Right ventricle myocardium inferior (tissue), 1 donor: ENCODE data around the gene MGLL. TPM values are rescaled to one million over a fixed set of nuclear protein-coding genes. Genes with fewer than 3 reads are reported as not detected.

Experiments
- ATAC-seq: fragments of 200-7000 bp; cut with Tn5 transposase; one replicate; pipeline ENCODE4 v1.9.1; 2020; ENCODE audit warnings: mild to moderate bottlenecking, moderate library complexity
- DNase-seq: peaks from one replicate; pipeline ENCODE4 v3.0.0; 2021; ENCODE audit errors: missing footprints
- intact Hi-C: fragments of 100-400 bp; cut with DNase I; formaldehyde crosslinking; loops from one replicate; pipeline ENCODE4 v1.11.0; 2022
- total RNA-seq: library from RNA; stranded (reverse); fragmentation: NEBNext Ultra II Directional; extraction: Animal tissue kit (Norgen Biotek cat#: 25700); gene quantifications from one replicate; pipeline ENCODE4 v1.2.1, GENCODE V29; 2021
- donor health status: DM: no; HTN: yes; CAD: no; lungs with severe emphysema.

MGLL gene
- total RNA-seq, 1 donor from 2014 or later, result 74.1 TPM

DNA sequence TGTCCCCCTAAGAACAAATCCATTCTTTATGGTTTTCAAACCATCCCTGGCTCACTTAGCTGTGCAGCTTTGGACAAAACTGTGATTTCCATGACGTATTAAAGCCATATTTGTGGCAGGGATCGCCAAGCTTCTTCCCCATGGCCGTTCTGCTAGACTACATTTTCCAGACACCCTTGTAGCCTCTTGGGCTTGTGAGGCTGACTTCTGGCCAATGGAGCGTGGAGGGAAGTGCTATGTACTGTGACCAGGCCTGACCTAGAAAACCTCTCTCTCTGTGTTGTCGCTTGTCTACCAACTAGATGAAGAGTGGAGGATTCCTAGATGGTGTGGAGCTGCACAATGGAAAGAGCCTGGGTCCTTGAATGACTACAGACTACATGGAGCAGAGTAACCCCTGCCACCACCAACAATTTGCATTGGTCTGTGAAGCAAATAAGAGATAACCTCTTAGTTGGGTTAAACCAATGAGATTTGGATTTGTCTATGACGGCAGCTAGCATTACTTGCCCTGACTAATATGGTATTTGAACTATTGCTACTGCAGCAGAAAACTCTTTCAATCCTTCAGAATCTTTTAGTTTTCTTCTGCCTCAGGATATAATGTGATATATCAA lies 22.1 kb upstream of the MGLL start:
- intact Hi-C loops, result no loop called here
- DNase-seq, result no peak
- no peak for ATAC-seq

DNA sequence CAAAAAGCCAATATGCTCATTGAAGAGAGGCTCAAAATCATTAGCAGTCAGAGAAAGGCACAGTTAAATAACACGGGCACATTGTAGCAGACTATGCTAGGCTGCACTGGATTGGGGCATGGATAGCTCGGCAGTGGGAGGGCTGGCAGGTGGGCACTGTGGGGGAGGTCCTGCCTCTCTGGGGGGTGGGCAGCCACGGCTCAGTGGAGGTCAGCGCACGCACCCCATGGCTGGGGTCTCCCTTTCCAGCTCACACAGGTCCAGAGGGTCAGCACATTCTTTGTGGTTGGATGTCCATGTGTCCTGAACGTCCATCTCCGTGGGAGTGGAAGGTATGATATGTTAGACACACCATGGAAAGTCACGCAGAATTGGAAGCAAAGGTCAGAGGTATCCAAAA lies 18.4 kb upstream of the MGLL start:
- intact Hi-C loops, result no loop called here
- ATAC-seq (no peak), DNase-seq (no peak)

DNA sequence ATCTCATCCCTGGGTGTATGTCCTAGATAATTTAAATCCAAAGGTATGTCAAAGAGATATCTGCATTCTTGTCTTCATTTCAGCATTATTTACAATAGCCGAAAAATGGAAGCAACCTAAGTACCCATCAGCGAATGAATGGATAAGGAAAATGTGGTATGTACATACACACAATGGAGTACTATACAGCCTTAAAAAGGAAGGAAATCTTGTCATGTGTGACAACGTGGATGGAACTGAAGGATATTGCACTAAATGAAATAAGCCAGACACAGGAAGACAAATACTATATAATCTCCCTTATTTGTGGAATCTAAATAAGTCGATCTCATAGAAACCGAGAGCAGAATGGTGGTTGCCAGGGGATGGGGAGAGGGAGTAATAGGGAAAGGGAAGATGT lies 16.8 kb upstream of the MGLL start:
- intact Hi-C loops, result no loop called here

DNA sequence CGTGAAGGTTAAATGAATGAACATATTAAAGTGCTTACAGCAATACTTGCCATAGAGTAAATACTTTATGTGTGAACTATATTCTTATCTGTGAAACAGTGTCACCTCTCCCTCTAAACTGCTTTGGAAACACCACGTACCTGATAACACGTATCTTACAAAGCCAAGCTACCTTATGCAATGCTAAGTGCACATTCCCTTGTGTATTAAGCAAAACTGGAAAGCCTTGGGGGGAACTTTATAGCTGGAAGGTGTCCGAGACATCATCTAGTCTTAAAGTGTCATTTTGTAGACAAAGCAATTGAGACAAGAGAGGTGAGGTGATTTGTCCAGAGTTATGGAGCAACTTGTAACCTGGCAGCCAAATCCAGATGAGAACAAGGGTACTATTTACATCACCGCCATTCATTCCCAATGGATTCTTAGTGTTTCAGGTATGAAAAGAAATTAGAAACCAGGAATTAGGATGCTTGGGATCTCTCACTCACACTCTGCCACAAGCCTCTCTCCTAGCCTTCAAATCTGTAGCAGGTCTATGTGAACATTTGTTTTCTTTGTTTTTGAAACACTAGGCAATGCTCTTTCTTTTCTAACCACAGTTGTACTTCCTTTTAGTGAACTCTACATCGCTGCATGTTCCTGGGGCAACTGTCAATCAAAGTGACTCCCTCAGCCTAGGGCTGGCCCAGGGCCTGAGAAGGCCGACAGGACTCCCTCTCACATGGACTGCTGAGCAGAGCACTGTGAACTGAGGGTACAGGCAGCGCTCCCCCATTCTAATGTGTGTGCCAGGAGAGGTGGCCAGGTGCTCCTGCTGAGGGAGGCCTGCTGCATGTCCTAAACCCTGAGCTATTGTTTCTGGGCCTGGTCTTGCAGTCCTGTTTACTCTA lies 13.9 kb upstream of the MGLL start:
- ATAC-seq (no peak), DNase-seq (no peak)
- intact Hi-C loops, result no loop called here

More for the DNA sequence above, 16.8 kb upstream of the MGLL start:
- no peak for DNase-seq
- no peak for ATAC-seq

DNA sequence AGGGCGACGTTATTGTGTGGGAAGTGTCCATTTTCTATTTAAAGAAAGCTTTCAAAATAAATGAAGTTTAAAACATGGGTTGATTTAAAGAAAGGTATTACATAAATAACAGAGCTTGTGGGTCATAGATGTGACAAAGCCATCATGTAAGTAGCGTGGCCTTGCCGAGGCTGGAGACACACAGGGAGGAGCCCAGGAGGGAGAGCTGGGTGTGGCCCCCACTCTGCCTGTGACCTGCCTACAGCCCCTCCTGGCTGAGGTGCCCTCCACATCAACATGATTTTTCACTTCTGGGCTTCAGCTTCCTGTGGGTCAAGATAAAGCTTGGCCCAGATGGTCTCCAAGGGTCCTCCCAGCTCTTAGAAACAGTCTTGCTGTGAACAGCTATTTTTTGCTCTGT lies 12.5 kb upstream of the MGLL start:
- no peak for ATAC-seq
- intact Hi-C loops, result loop anchor here (5.0 kb wide), 1 partner anchor 257 kb away; no protein-coding TSS in a partner anchor
- DNase-seq, result no peak

DNA sequence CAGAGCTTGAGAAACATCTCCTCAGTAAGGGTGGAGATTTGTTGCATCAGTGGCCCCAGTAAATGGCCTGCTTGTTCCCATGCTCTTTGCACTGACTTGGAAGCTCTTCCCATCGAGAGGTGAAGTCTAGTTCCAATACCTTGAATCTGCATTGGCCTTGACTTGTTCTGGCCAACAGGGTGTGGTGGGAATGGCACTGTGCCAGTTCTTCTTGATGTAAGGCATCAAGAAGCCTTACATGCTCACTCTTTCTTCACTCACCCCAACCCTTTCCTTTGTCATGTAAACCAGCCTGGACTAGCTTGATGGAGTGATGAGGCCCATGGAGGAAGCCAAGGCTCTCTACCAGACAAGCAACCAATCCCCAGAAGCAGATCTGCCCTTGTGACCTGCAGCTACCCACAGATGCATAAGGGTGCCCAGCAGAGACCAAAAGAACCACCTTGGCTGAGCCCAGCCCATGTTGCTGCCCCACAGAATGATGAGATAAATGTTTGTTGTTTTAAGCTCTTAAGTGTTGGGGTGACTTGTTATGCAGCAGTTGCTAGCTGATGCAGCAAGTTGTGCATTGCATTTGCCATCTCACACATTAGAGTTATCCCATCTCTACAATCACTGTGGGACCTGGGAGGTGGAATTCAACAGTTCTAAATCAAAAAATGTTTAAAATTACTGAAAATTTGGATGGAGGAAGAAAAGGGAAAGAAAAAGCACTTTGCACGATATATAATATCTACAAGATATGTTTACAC lies 11.1 kb upstream of the MGLL start:
- DNase-seq, result no peak
- ATAC-seq, result no peak
- intact Hi-C loops, result loop anchor here (2.0 to 5.0 kb wide), 2 partner anchors 181 to 256 kb away; no protein-coding TSS in a partner anchor

DNA sequence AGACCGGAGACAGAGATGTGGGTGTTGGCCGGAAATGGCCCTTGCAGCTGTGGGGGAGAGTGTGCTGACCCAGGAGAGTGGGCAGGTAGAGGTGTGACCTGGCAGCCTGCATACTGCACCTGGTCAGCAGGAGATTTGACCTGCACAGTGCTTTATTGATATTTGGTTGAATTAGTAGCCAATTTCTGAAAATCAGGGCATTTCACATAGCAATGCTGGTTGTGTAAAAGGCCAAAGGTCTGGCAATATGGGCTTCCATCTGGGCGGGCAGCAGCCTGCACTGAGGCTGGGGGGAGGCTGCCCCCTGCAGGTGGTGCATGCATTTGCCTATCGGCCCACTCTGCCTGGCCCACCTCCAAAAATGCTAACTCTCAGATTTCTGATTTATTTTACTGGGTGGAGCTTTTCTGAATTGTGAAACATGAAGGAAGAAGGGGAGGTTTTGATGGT lies 9.4 kb upstream of the MGLL start:
- intact Hi-C loops, result loop anchor here (2.0 to 5.0 kb wide), 2 partner anchors 179 to 254 kb away; no protein-coding TSS in a partner anchor
- DNase-seq (no peak), ATAC-seq (peak; percentile 56)

DNA sequence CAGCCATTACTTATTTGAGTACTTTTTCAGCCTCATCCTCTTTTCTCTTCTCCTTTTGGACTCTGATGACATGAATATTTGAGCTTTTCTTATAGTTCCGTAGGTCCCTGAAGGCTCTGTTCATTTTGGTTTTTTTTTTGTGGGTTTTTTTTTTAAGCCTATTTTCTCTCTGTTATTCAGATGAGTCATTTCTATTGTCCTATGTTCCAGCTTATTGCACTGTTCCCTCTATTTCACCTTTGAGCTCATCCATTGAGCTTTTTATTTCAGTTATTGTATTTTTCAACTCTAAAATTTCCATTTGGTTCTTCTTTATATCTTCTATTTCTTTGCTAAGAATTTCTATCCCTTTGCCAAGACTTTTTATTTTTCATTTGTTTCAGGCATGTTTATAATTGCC lies 7.2 kb upstream of the MGLL start:
- no peak for DNase-seq
- intact Hi-C loops, result no loop called here
- ATAC-seq, result no peak

DNA sequence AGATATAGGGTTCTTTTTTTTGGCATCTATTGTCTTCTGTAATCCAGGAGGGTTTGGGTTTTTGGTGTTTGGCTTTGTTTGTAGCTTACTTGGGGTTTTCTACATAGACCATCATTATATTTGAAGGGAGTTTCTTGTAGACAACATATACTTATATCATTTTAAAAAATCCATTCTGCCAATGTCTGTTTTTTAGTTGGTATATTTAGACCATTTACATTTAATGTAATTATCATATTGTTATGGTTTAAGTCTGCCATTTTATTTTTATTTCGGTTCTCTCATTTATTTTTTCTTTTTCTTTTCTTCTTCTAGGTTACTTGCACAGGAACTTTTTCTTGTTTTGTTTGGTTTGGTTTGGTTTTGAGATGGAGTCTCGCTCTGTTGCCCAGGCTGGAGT lies 5.5 kb upstream of the MGLL start:
- DNase-seq (no peak), ATAC-seq (no peak)
- intact Hi-C loops, result no loop called here

DNA sequence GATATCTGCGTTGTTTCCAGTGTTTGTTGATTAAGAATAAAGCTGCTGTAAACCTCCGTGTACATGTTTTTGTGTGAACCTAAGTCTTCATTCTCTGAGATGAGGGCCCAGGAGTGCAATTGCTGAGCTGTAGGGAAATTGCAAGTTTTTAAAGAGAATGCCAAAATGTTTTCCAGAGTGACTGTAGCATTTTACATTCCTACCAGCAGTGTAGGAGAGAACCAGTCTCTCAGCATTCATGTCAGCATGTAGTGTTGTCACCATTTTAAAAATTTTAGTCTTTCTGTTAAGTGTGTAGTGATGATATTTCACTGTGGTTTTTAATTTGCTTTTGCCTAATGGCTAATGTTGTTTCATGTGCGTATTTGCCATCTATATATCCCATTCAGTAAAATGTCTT lies 3.4 kb upstream of the MGLL start:
- ATAC-seq (no peak), DNase-seq (no peak)
- intact Hi-C loops, result no loop called here

DNA sequence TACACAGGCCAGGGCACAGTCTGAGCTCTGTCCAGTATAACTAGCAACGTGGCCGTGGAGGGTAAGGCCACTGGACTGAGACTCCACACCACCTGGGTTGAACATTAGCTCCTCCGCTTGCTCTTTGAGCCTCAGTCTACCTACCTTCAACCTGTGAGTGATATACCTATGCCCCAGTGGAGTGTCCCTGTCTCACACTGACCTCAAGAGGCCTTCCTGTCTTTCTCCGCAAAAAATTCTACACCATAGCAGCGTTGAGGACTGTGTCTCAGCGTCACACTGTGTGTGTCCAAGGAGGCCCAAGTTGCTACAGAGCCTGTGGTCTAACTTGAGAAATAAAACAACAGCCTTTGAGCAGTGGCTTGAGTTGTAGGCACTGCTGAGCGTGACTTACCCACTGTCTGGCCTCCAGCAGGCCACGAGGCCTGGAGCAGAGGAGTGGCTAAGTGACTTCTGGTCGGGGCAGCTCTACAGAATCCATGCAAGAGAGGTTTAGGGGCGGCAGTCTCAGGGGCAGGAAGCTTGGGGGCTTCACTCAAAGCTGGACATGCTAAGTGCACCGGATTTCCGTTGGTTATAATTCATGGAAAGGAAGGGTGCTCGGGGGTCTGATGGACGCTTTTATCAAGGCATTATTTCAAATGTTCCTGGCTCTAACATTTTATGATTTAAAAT lies 2.0 kb upstream of the MGLL start:
- intact Hi-C loops, result loop anchor here (5.0 kb wide), 3 partner anchors 37 to 232 kb away; partner anchors contain the start of genes ABTB1 and TPRA1
- DNase-seq, result no peak
- ATAC-seq, result no peak

DNA sequence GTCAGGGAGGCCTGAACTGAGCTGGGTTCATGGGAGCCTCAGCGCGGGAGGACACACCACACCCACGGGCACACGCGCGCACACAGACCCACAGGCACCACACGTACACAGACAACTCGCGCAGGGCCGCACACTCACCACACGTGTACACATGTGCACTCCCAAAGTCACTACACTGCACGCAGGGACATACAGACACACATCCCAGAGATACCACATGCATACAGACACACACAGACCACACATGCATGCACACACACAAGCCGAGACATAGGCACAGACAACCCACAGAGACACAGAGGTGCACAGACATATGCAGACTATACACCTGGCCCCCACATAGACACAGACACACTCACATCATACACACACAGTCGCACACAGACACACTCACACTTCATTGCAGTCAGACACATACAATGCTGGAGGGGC lies 1.1 kb upstream of the MGLL start:
- DNase-seq, result peak; percentile 85
- ATAC-seq, result no peak
- intact Hi-C loops, result loop anchor here (2.0 to 5.0 kb wide), 4 partner anchors 36 to 231 kb away; partner anchors contain the start of genes ABTB1 and TPRA1

DNA sequence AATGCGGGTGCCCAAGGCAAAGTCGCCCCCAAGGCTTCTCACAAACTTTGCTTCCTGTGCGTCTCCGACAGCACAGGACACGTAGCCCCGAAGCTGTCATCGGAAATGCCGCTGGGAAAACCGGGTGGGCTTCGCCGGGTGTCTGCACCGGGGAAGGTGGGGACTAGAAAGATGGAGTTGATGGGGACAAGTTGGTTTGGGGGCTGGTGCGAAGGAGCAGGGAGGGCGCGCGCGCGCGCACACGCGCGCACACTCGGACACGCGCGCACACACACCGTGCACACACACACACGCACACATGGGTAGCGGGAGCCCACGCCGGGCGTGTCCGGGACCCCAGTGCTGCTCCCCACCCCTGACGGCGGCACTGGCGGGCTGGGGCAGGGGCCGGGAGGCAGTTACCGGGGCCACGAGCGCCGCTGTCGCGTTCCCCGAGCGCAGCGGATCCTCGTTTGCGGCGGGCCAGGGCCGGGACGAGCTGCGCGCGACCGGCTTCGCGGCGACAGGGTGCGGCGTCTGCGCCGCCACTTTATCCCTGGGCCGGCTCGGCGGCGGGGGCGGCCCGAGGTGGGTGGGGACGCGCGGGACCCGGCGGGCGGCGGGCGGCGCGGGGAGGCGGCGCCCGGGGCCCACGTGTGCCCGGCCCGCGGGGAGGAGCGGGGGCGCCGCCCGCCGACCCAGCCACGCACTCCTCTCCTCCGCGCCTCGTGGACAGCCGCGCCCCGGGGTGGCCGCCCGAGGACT lies 539 bp upstream of the MGLL start:
- peak; percentile 86 for ATAC-seq
- intact Hi-C loops, result loop anchor here (2.0 to 5.0 kb wide), 4 partner anchors 36 to 231 kb away; partner anchors contain the start of genes ABTB1 and TPRA1
- DNase-seq, result no peak

DNA sequence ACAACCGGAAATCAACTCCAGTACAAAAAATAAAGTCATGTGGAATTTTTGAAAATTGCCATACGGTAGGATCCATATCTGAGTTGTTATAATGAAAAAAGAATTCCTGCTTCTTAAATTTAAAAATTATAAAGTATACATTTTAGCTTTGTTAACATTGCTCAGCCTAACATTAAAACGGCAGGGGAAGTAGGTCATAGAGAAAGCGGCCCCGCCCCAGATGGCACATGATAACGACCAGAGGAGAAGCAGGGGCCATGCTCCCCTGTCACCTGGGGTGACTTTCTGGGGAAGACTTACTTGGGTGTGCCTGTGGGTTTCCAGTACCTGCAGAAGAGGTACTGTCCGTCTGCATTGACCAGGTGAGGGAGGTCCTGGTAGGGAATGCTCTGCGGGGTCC lies 921 bp downstream of the MGLL start:
- peak; percentile 78 for DNase-seq
- ATAC-seq, result no peak
- intact Hi-C loops, result loop anchor here (2.0 to 5.0 kb wide), 4 partner anchors 34 to 229 kb away; partner anchors contain the start of genes ABTB1 and TPRA1

DNA sequence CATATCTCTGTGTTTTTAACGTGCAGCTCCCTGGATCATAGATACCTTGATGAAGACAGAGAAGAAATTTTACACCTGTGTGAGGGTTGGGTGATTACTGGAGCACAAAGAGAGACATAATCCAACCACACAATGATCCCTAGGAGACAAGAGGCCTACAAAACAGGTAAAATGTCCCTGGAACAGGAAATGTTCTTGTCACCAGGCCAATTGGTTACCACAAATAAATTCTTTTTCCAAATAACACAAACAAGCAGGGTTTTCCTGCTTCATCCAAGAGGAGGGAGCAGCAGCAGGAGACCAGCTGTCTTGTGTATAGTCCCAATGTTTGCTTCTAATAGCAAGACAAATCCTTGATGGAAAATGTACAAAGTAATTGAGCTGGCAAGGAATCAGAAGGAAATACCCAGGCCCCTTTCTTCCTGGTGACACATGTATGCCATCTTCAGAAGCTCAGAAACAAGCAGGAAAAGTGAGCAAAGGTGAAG lies 1.4 kb downstream of the MGLL start:
- DNase-seq (no peak), ATAC-seq (no peak)
- intact Hi-C loops, result loop anchor here (2.0 to 5.0 kb wide), 4 partner anchors 34 to 229 kb away; partner anchors contain the start of genes ABTB1 and TPRA1

DNA sequence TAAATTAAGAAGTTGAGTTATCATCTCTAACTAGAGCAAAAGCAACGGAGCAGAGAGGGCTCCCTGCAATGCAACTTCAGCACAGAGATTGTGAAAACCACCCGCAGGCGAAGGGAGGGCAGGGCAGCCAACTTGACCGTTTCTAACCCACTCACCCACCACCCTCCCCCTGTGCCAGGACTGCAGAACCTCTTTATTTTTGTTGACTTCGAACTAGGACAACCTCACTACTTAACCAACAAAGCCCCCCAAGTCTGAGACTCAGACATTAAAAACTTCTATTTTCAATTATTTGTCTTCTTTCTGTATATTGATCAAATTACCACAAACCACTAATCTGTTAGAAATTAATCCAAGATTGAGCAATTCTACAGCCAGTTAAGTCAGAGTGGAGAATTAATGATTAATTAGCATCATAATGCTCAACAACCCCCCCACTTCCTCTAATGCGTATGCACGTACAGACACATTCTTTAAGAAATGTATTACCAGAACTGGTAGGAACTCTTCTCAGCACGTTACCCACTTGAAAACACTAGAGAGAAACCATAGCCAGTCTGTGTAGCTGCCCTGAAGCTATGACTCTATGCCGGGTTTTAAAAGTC lies 2.0 kb downstream of the MGLL start:
- ATAC-seq (no peak), DNase-seq (no peak)
- intact Hi-C loops, result loop anchor here (2.0 to 5.0 kb wide), 4 partner anchors 33 to 228 kb away; partner anchors contain the start of genes ABTB1 and TPRA1

DNA sequence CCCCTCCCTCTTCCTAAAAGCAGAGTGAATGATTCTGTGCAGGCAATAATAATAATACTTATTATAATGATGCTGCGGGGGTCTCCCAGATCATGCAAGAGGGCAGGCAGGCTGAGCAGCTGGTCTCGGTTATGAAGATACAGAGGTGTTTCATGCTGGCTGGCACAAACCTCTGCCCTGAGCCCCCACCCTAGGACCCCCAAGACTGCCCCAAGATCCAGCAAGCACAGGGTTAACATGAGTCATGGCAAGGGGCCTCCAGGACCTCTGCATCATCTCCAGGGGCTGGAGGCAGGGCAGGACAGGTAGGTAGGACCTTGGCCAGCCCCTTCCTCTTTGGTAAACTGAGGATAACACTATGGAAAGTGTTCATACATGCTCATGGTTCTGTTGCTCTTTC lies 2.7 kb downstream of the MGLL start:
- intact Hi-C loops, result loop anchor here (2.0 to 5.0 kb wide), 4 partner anchors 32 to 227 kb away; partner anchors contain the start of genes ABTB1 and TPRA1
- no peak for ATAC-seq
- DNase-seq, result no peak
